Liver (tissue), 3 donors: ENCODE results near the gene TNS4.

Source experiments
- MAX ChIP-seq: IDR thresholded peaks from 2 replicates; pipeline ENCODE4 v1.6.1; 2016; ENCODE audit warnings: antibody characterized with exemption
- SP1 ChIP-seq: IDR thresholded peaks from 2 replicates; pipeline ENCODE4 v1.6.1; 2018; ENCODE audit warnings: antibody characterized with exemption, mild to moderate bottlenecking
- ZBTB33 ChIP-seq: IDR thresholded peaks from 2 replicates; pipeline ENCODE4 v1.6.1; 2016; ENCODE audit warnings: antibody characterized with exemption
- TF ChIP-seq, protein P1 (sequence below): fragments of 150-350 bp; IDR thresholded peaks from 2 replicates; pipeline ENCODE4 v1.5.1; 2017; ENCODE audit warnings: improper control_type of control experiment, low read depth, low read length; ENCODE audit not compliant: missing input control
- TF ChIP-seq, protein P2 (sequence below): IDR thresholded peaks from 2 replicates; pipeline ENCODE4 v1.6.1; 2016; ENCODE audit warnings: antibody characterized with exemption
- donor health status: healthy.
- donor health status: healthy.

- TF ChIP-seq, protein P1, sequence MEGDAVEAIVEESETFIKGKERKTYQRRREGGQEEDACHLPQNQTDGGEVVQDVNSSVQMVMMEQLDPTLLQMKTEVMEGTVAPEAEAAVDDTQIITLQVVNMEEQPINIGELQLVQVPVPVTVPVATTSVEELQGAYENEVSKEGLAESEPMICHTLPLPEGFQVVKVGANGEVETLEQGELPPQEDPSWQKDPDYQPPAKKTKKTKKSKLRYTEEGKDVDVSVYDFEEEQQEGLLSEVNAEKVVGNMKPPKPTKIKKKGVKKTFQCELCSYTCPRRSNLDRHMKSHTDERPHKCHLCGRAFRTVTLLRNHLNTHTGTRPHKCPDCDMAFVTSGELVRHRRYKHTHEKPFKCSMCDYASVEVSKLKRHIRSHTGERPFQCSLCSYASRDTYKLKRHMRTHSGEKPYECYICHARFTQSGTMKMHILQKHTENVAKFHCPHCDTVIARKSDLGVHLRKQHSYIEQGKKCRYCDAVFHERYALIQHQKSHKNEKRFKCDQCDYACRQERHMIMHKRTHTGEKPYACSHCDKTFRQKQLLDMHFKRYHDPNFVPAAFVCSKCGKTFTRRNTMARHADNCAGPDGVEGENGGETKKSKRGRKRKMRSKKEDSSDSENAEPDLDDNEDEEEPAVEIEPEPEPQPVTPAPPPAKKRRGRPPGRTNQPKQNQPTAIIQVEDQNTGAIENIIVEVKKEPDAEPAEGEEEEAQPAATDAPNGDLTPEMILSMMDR, result no peak
- no peak for TF ChIP-seq MAX
- TF ChIP-seq, protein P2, sequence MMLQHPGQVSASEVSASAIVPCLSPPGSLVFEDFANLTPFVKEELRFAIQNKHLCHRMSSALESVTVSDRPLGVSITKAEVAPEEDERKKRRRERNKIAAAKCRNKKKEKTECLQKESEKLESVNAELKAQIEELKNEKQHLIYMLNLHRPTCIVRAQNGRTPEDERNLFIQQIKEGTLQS, result no peak
- no peak for TF ChIP-seq ZBTB33
- no peak for TF ChIP-seq SP1
Observed at GRCh38 chr17:40506786-40507185, 5.4 kb upstream of the TNS4 start.
